ENCODE data around the gene ADRA2A.

ADRA2A gene

GRCh38 chr10:111127081-111127848 is 50.4 kb downstream of the ADRA2A start:
- TF ChIP-seq CTCF (conservative IDR thresholded peaks at IDR 0.05) = no peak
- no peak for TF ChIP-seq ZFX (IDR thresholded peaks at IDR 0.05)
- H3K27ac ChIP-seq = no peak overlapping the region

- no peak for TF ChIP-seq ZFX (IDR thresholded peaks at IDR 0.05)
- H3K27ac ChIP-seq = no peak overlapping the region
Observed at GRCh38 chr10:111128331-111129180, 51.7 kb downstream of the ADRA2A start.

- TF ChIP-seq ZFX (IDR thresholded peaks at IDR 0.05) (no peak), CTCF (conservative IDR thresholded peaks at IDR 0.05) (no peak)
Observed at GRCh38 chr10:111129363-111129762, 52.5 kb downstream of the ADRA2A start.

GRCh38 chr10:111130471-111130870 is 53.6 kb downstream of the ADRA2A start:
- TF ChIP-seq ZFX (IDR thresholded peaks at IDR 0.05) (no peak), CTCF (conservative IDR thresholded peaks at IDR 0.05) (no peak)
- no peak overlapping the region for H3K27ac ChIP-seq

More at GRCh38 chr10:111129363-111129762, 52.5 kb downstream of the ADRA2A start:
- no peak overlapping the region for H3K27ac ChIP-seq

All from C4-2B (cell line).